Measurements from ENCODE around the gene HLA-A.

The HLA-A gene

DNA sequence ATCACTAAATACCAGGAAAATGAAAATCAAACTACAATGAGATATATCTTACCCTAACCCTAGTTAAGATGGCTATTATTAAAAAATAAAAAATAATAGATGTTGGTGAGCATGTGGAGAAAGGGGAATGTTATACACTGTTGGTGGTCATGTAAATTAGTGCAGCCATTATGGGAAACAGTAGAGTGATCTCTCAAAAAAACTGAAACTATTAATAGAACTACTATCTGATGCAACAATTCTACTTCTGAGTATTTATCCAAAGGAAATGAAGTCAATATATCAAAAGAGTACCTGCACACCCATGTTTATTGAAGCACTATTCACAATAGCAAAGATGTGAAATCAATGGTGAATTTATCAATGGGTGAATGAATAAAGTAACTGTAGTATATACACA is 48.6 kb downstream of the HLA-A start:
- no peak for DNase-seq

DNA sequence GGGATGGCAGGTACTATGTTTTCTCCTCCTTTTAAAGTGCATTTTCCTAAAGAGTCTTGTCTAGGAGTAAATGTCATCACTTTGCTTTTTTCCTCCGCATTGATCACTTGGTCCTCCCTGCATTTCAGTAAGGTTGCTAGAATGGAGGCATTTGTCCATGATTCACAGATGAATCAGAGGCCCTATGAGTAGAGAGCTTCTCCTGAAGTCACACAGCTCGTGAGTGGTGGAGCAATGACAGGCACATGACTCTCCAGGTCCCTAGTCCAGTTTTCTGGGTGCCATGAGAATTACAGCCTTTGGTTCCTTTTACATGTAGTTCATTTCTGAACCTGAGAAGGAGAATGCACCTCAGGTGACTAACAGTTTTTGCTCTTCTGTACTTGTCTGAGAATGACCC is 50.5 kb downstream of the HLA-A start:
- DNase-seq = no peak

- DNase-seq = no peak
Measured at GRCh38 chr6:29994826-29995225, 52.5 kb downstream of the HLA-A start.

DNA sequence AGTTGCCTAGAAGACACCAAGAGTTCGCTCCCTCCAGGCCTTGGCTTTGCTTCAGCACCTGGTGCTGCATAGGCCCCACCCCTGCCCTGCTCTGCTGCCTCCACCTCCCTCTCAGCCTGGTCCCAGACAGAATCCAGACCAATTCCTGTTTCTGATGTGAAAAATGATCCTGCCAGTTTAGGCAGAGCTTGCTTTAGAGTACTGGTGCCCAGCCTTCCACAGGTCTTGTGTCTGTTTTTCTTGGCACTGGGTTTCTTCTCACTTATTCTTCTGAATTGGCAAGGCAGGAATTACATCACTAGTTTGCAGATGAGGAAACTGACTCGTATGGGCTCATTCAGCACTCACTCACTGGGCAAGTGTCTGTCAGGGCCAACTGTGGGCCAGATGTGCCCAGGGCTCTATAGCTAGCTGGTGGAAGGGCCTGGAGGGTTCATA is 53.0 kb downstream of the HLA-A start:
- peak; percentile 48 for DNase-seq

Measured in NCI-H2029 (cell line).